C4-2B (cell line): ENCODE measurements around the gene TXNL1.
"Not testable (repeated sequence)": the region's sequence is repeated elsewhere in the genome, so short reads cannot be mapped to it uniquely, and the experiment has no call there.

Source experiments
- H3K27ac ChIP-seq: fragments of 450-650 bp; 2 replicates; pipeline ENCODE4 v1.5.1; 2017
- ZFX ChIP-seq: fragments of 450-650 bp; IDR thresholded peaks from 2 replicates; pipeline ENCODE4 v1.6.1; 2017
- TF ChIP-seq, protein P1 (sequence below): fragments of 450-650 bp; conservative IDR thresholded peaks from 2 replicates; pipeline ENCODE4 v1.5.1; 2017; ENCODE audit warnings: mild to moderate bottlenecking

TXNL1 gene

GRCh38 chr18:56576826-56577573, 61.4 kb downstream of the TXNL1 start:
- no peak overlapping the region for H3K27ac ChIP-seq

DNA sequence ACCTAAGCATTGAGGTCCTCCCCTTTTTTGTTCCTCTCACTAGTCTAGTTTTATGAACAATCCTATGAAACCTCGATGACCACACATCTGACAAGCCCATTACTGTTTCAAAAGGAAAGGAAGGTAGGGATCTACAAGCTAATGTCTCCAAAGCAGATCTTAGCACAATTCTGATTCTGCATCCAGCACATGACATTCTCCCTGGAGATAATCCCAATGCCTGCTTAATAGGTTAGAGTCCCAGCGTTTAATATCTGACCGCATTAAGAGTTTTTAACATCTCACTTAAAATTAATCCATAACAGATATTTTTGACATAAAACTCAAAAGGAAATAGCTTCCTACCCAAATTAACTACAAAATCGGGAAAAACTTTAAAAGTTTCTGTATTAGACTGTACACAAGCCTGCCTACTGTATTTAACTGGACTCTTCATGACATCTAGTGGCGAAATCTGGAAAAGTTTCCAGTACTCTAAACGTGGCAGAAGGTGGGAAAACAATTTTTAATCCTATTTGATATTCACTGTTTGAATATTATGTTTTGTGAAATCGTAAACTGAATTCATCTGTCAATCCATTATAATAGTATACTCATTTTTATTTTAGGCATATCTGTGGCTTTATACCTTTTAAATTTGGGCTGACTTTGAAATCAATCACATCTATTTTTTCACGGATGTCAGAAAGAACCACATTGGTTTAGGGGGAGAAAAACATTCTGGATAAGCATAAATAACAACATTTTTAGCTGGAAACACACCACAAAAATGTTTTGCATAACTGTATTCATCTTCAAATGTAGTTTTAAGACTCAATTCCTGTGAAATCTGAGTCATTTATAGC, 62.4 kb downstream of the TXNL1 start:
- H3K27ac ChIP-seq, result no peak overlapping the region
- no peak for TF ChIP-seq ZFX
- TF ChIP-seq, protein P1, sequence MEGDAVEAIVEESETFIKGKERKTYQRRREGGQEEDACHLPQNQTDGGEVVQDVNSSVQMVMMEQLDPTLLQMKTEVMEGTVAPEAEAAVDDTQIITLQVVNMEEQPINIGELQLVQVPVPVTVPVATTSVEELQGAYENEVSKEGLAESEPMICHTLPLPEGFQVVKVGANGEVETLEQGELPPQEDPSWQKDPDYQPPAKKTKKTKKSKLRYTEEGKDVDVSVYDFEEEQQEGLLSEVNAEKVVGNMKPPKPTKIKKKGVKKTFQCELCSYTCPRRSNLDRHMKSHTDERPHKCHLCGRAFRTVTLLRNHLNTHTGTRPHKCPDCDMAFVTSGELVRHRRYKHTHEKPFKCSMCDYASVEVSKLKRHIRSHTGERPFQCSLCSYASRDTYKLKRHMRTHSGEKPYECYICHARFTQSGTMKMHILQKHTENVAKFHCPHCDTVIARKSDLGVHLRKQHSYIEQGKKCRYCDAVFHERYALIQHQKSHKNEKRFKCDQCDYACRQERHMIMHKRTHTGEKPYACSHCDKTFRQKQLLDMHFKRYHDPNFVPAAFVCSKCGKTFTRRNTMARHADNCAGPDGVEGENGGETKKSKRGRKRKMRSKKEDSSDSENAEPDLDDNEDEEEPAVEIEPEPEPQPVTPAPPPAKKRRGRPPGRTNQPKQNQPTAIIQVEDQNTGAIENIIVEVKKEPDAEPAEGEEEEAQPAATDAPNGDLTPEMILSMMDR, result peak; percentile 75

More at GRCh38 chr18:56576826-56577573, 61.4 kb downstream of the TXNL1 start:
- no peak for TF ChIP-seq ZFX

GRCh38 chr18:56574861-56575260, 63.5 kb downstream of the TXNL1 start:
- H3K27ac ChIP-seq, result no peak overlapping the region
- no peak for TF ChIP-seq ZFX
- TF ChIP-seq, protein P1, result no peak

GRCh38 chr18:56572267-56572666, 66.1 kb downstream of the TXNL1 start:
- not testable (repeated sequence) for H3K27ac ChIP-seq

DNA sequence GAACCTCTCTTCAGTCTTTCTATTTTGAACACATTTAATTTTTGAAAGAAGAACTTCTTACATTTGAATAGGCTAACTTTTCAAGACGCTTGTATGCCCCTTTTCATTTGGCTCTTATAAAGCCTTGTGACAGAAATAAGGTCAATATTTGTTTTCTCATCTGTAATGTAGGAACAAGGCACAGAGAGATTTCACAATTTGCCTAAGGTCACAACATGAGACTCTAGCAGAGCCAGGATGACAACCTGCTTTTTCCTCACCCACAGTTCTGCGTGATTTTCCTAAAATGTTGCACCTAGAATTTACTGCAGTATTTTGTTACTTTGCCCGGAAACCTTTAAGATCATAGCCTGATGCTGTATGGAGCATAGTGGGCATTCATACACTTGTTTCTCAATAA, 67.4 kb downstream of the TXNL1 start:
- no peak overlapping the region for H3K27ac ChIP-seq
- TF ChIP-seq ZFX, result no peak
- TF ChIP-seq, protein P1, result no peak

GRCh38 chr18:56569416-56569815, 69.0 kb downstream of the TXNL1 start:
- no peak overlapping the region for H3K27ac ChIP-seq
- TF ChIP-seq ZFX, result no peak
- TF ChIP-seq, protein P1, result no peak

DNA sequence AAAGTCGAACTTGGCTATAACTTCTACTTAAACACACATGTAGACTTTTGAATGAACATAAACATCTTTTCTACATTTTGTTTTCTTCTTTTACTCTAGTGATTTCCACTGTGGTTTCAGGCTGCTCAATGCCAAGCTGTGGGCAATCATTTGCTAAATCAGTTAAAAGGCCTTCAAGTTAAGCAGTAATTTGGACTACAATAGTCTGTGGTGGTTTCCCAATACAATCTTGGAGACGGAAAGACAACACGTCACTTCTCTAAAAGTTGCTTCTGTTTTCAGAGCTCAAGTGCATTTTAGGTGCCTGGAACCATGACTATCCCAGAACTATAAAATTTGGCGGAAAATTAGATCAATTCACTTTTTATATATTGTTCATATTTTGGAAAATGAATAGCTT, 69.4 kb downstream of the TXNL1 start:
- TF ChIP-seq ZFX, result no peak
- TF ChIP-seq, protein P1, result no peak
- H3K27ac ChIP-seq, result no peak overlapping the region

GRCh38 chr18:56565551-56566345, 72.6 kb downstream of the TXNL1 start:
- TF ChIP-seq, protein P1, result no peak
- TF ChIP-seq ZFX, result no peak
- no peak overlapping the region for H3K27ac ChIP-seq
